Measurements from ENCODE around the gene NELL1.

DNA sequence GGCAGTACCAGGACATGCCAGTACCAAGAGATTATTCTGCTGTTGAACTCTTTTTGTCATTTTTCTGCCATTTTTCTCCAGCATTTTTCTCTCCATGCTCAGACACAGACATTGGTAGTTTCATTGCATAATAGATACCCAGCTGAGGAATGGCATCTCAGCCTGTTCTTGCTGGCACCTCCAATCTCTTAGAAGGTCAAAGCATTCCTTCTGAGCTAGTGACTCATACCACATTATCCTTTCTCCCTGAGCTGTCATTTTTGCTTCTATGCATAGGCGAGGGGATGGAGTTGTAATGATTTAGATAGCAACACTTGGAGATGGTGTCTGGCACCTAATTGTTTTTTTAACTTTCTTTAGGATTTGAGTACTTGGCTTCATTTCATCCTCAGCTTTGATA lies 321.1 kb downstream of the NELL1 start:
- TF ChIP-seq HDGF (IDR thresholded peaks at IDR 0.05; ENCODE audit: borderline replicate concordance) (no peak), SP1 (IDR thresholded peaks at IDR 0.05) (no peak), FOXA1 (IDR thresholded peaks at IDR 0.05) (no peak), SUZ12 (IDR thresholded peaks at IDR 0.05) (no peak), ELF4 (IDR thresholded peaks at IDR 0.05) (no peak), FOXK2 (IDR thresholded peaks at IDR 0.05) (no peak), ZNF384 (IDR thresholded peaks at IDR 0.05) (no peak), LEF1 (IDR thresholded peaks at IDR 0.05; ENCODE audit: borderline replicate concordance) (no peak), TARDBP (IDR thresholded peaks at IDR 0.05) (no peak), BHLHE40 (IDR thresholded peaks at IDR 0.05; ENCODE audit: borderline replicate concordance) (no peak), ARNT (IDR thresholded peaks at IDR 0.05) (no peak), FOXM1 (IDR thresholded peaks at IDR 0.05; ENCODE audit: borderline replicate concordance) (no peak)

Data from HEK293T (cell line).